ENCODE data around the gene RASAL2. TPM values are rescaled to one million over a fixed set of nuclear protein-coding genes. Genes with fewer than 3 reads are reported as not detected.

RASAL2 gene
- total and polyA plus RNA-seq, 9 of the 15 experiments (the other 6 are each of a cell fraction or from before 2014, with no cell fraction given): 0.13 to 1.0 (median 0.62) TPM

DNA sequence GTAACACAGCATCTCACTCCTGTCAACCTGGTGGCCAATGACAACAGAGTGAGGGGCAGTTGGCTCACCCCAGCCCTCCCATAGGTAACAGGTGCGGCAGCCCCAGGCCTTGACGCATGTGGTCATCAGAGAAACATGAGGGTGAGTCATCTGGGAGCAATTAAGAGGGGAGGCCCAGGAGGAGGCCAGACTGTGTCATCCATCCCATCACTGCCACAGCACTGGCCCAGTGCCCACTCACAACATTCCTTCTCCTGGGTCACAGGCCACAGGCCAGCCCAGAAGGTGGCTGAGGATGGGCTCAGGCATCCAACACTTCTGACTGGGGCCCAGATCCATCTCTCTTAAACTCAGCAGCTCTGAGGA, 436.1 kb downstream of the RASAL2 start:
- Histone ChIP-seq H3K36me3 (ENCODE audit: control insufficient read depth, insufficient read depth, low read length) (no peaks in the 10 kb centered on the region), H3K79me2 (ENCODE audit: control insufficient read depth, insufficient read depth, low read length) (no peaks in the 10 kb centered on the region), H3K4me3 (no peak overlapping the region), H4K20me1 (replicated peaks; ENCODE audit: control insufficient read depth, insufficient read depth, low read length) (0 out of 2 replicates have a peak, but pooled peaks cover 3% of the 10 kb centered on the region), H3K9me3 (replicated peaks; ENCODE audit: control insufficient read depth, insufficient read depth, low read depth, low read length) (no peaks in the 10 kb centered on the region), H3K27ac (ENCODE audit: extremely low read depth, low read depth, low read length) (no peak overlapping the region), H3K9ac (ENCODE audit: insufficient read depth in 1 of 2, low read depth in 2 of 2, low read length in 2 of 2) (no peak overlapping the region), H2AFZ (ENCODE audit: low read depth, low read length) (no peak overlapping the region), H3K4me2 (ENCODE audit: insufficient read depth, low read length) (no peak overlapping the region), H3K9me1 (ENCODE audit: control insufficient read depth, insufficient read depth, low read length) (no peaks in the 10 kb centered on the region), H3K4me1 (replicated peaks in 1 of 2; ENCODE audit: control insufficient read depth in 2 of 2, insufficient read depth in 2 of 2, low read length in 2 of 2) (no peaks in the 10 kb centered on the region), H3K27me3 (ENCODE audit: control insufficient read depth in 2 of 2, insufficient read depth in 2 of 2, low read length in 2 of 2) (peaks cover 0 to 26% of the 10 kb centered on the region in 2 experiments; a peak in 1 of 5 replicates)
- POLR2A ChIA-PET: interaction anchor here (0.6 kb wide), 2 partner anchors 181 to 366 kb away, joined by 3 read pairs; no protein-coding TSS in a partner anchor
- in situ Hi-C loops (cut with MboI): loop anchor here (5.0 to 25.0 kb wide), 3 partner anchors 232 to 832 kb away; partner anchors contain the start of gene AXDND1
- CTCF ChIA-PET (ENCODE audit: low intra/inter-chr PET ratio): no interaction called here
- intact Hi-C loops (cut with micrococcal nuclease): no loop called here
- TF ChIP-seq ZNF224 (CRISPR knock-in tag; IDR thresholded peaks at IDR 0.05) (no peak), NFYB (IDR thresholded peaks at IDR 0.05; ENCODE audit: extremely low read depth, insufficient read length) (no peak), HIVEP1 (CRISPR knock-in tag; IDR thresholded peaks at IDR 0.05) (no peak), FOSL1 (tag; conservative IDR thresholded peaks at IDR 0.05) (0 out of 2 replicates have a peak, but pooled peaks have one; percentile 33)
- FAIRE-seq (no peak), ATAC-seq (no peak), DNase-seq (ENCODE audit: extremely low read depth in 1 of 4, low spot score in 3 of 4) (no peak)
- BruUV-seq (replicated peaks): no TSS peak
- 0% methylated on average over 2 of the region's 2 CpGs for WGBS (ENCODE audit: insufficient coverage, low coverage, missing lambda C conversion rate)

DNA sequence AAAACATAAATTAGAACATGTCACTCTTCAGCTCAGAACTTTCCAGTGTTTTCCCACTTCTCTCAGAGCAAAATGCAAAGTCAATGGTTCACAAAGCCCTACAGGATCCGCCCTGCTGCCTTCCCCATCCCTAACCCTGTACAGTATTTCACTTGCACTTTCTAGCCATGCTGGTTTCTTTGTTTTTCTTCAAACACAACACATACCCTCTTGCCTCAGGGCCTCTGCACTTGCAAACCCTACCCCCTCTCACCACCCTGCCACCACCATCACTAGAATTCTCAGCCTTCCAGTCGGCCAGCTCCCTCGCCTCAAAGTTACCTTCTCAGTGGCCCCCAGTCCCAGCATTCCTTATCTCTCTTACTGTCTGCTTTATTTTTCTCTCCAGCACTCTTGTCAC, 436.6 kb downstream of the RASAL2 start:
- no peaks in the 10 kb centered on the region for H3K9me3 ChIP-seq (replicated peaks; ENCODE audit: control insufficient read depth, insufficient read depth, low read depth, low read length)
- no TSS peak for BruUV-seq (replicated peaks)
- ATAC-seq: no peak
- no peak overlapping the region for H2AFZ ChIP-seq (ENCODE audit: low read depth, low read length)
- intact Hi-C loops (cut with micrococcal nuclease) (no loop called here), in situ Hi-C loops (cut with MboI) (loop anchor here (5.0 to 25.0 kb wide), 3 partner anchors 232 to 832 kb away; partner anchors contain the start of gene AXDND1)
- FAIRE-seq: no peak
- CTCF ChIA-PET (ENCODE audit: low intra/inter-chr PET ratio): interaction anchor here (0.5 kb wide), 1 partner anchor 39 kb away, joined by 5 read pairs; no protein-coding TSS in a partner anchor
- no peaks in the 10 kb centered on the region for H3K4me1 ChIP-seq (replicated peaks in 1 of 2; ENCODE audit: control insufficient read depth in 2 of 2, insufficient read depth in 2 of 2, low read length in 2 of 2)
- no peak for DNase-seq (ENCODE audit: extremely low read depth in 1 of 4, low spot score in 3 of 4)
- 0 out of 2 replicates have a peak, but pooled peaks cover 3% of the 10 kb centered on the region for H4K20me1 ChIP-seq (replicated peaks; ENCODE audit: control insufficient read depth, insufficient read depth, low read length)
- H3K79me2 ChIP-seq (ENCODE audit: control insufficient read depth, insufficient read depth, low read length): no peaks in the 10 kb centered on the region
- no peaks in the 10 kb centered on the region for H3K36me3 ChIP-seq (ENCODE audit: control insufficient read depth, insufficient read depth, low read length)
- POLR2A ChIA-PET: interaction anchor here (0.6 kb wide), 1 partner anchor 365 kb away, joined by 3 read pairs; no protein-coding TSS in a partner anchor
- no peak overlapping the region for H3K4me2 ChIP-seq (ENCODE audit: insufficient read depth, low read length)
- no peak overlapping the region for H3K27ac ChIP-seq (ENCODE audit: extremely low read depth, low read depth, low read length)
- 6% methylated on average over 3 of the region's 3 CpGs for WGBS (ENCODE audit: insufficient coverage, low coverage, missing lambda C conversion rate)
- no peak overlapping the region for H3K4me3 ChIP-seq
- no peak overlapping the region for H3K9ac ChIP-seq (ENCODE audit: insufficient read depth in 1 of 2, low read depth in 2 of 2, low read length in 2 of 2)
- no peaks in the 10 kb centered on the region for H3K9me1 ChIP-seq (ENCODE audit: control insufficient read depth, insufficient read depth, low read length)
- peaks cover 0 to 26% of the 10 kb centered on the region in 2 experiments; a peak in 1 of 5 replicates for H3K27me3 ChIP-seq (ENCODE audit: control insufficient read depth in 2 of 2, insufficient read depth in 2 of 2, low read length in 2 of 2)
- TF ChIP-seq MCM7 (IDR thresholded peaks at IDR 0.05) (no peak), MTA2 (IDR thresholded peaks at IDR 0.05; ENCODE audit: low read depth) (no peak), OTX1 (CRISPR knock-in tag; IDR thresholded peaks at IDR 0.05) (no peak), PTBP1 (IDR thresholded peaks at IDR 0.05; ENCODE audit: low read depth, low read length) (no peak), ETS2 (tag; IDR thresholded peaks at IDR 0.05; ENCODE audit: borderline replicate concordance, poor library complexity, severe bottlenecking) (no peak), CBX2 (IDR thresholded peaks at IDR 0.05; ENCODE audit: insufficient read depth, low read length, poor library complexity, severe bottlenecking) (no peak), ZNF57 (CRISPR knock-in tag; IDR thresholded peaks at IDR 0.05) (no peak), YBX1 (IDR thresholded peaks at IDR 0.05) (no peak)
- TF ChIP-seq, protein P1, sequence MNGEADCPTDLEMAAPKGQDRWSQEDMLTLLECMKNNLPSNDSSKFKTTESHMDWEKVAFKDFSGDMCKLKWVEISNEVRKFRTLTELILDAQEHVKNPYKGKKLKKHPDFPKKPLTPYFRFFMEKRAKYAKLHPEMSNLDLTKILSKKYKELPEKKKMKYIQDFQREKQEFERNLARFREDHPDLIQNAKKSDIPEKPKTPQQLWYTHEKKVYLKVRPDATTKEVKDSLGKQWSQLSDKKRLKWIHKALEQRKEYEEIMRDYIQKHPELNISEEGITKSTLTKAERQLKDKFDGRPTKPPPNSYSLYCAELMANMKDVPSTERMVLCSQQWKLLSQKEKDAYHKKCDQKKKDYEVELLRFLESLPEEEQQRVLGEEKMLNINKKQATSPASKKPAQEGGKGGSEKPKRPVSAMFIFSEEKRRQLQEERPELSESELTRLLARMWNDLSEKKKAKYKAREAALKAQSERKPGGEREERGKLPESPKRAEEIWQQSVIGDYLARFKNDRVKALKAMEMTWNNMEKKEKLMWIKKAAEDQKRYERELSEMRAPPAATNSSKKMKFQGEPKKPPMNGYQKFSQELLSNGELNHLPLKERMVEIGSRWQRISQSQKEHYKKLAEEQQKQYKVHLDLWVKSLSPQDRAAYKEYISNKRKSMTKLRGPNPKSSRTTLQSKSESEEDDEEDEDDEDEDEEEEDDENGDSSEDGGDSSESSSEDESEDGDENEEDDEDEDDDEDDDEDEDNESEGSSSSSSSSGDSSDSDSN (IDR thresholded peaks at IDR 0.05; ENCODE audit: borderline replicate concordance in 1 of 2, low read depth in 2 of 2, low read length in 2 of 2): no peak

All from K562 (cell line).